SK-MEL-5 (cell line): ENCODE results near the gene MTERF4. TPM values are rescaled to one million over a fixed set of nuclear protein-coding genes. Genes with fewer than 3 reads are reported as not detected.

Experiments used
- DNase-seq: peaks from one replicate; pipeline ENCODE4 v3.0.0-alpha.2; 2016; ENCODE audit warnings: low read depth, low spot score
- in situ Hi-C: cut with HindIII; loops from 2 replicates; pipeline ENCODE4 v1.10.0; 2016; ENCODE audit warnings: low sequenced_read_pairs, high pct_unique_total_duplicates, low pct_unique_long_range_greater_than_20kb
- small RNA-seq, 2 experiments: library from RNA; depleted of rRNA; stranded (forward); fragments of <200 nt; gene quantifications; one replicate each; pipeline ENCODE3, GENCODE V24; 2014
- total RNA-seq: library from RNA; depleted of rRNA; stranded (reverse); fragments of >200 nt; shearing (Covaris generic); gene quantifications from 2 replicates; pipeline ENCODE4 v1.2.3, GENCODE V29; 2014; rRNA removed

The MTERF4 gene
- total RNA-seq, 1 experiment from 2014 or later, result 10.8 TPM

DNA sequence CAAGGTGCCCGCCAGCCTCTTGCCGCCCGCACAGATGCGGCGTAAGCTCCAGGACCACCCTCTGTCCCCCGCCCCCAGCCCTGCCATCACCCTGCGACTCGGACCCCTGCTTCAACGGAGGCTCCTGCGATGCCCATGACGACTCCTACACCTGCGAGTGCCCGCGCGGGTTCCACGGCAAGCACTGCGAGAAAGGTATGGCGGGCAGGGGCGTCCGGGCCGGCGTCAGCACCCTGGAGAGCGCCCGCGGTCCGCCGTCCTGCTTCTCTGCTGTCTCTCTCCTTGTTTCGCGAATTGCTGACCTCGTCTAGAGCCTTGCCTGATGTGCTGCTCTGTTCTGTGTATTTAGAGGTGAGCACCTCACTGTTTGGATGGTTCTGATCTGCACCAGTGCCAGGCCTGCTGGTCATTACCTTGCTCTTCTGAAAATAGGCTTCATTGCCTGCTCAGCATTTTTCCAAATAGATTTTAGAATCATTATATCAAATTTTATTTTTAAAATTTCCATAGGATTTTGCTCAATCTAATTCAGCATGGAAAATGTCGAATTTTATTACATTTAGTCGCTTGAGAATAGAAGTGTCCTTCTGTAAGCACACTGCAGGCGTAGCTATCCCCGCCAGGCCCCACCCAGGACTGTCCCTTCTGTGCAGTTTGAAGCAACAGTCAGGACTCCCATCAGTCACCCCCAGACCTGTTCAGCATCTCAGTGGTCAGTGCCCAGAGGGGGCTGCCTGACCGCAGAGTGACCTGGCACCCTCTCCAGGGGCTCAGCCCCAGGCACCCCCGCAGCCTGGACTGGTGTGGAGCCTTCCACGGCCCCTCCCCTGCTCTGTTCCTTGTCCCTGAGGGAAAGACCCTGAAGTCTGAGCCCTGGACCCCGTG lies 52.1 kb downstream of the MTERF4 start:
- in situ Hi-C loops, result no loop called here
- no peak for DNase-seq

DNA sequence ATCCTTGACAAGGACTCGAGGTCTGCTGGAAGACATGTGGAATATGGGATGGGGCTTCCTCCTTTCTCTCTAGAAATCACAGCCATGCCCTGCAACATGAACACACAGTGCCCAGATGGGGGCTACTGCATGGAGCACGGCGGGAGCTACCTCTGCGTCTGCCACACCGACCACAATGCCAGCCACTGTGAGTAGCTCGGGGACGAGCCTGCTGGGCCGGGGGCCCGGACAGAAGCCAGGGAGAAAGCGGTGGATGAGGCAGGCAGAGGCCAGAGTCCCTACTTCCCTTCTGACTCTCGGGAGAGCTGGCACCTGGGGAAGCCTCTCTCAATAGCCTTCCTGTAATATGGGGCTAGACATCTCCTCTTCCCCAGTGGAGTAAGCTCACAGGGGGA lies 53.1 kb downstream of the MTERF4 start:
- in situ Hi-C loops, result no loop called here
- DNase-seq, result no peak

DNA sequence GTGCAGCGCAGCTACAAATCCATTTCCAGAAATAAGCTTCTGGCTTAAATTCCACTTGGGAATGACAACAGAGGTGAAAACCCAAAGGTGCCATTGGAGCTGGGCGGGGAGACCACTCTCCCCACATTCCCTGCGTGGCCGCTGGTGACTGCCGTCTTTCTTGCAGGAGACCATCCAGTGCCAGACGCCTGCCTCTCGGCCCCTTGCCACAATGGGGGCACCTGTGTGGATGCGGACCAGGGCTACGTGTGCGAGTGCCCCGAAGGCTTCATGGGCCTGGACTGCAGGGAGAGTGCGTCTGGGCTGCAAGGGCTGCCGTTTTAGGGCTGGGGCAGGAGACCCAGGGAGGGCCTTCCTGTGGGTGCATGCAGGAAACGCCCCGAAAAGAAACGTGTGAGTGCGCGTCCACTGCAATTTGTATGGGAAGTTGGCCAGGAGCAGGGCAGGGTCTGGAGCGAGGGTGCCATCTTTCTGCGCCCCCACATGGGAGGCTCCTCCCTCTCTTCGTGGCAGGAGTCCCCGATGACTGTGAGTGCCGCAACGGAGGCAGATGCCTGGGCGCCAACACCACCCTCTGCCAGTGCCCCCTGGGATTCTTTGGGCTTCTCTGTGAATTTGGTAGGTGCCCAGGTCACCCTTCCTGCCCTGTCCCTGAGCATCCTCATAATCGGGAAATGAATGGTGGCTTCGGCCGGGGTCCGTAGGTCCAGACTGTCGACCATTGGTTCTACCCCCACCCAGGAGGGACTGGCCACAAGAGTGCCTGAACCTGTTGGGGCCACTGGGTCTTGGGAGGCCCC lies 53.7 kb downstream of the MTERF4 start:
- in situ Hi-C loops, result no loop called here
- DNase-seq, result no peak

DNA sequence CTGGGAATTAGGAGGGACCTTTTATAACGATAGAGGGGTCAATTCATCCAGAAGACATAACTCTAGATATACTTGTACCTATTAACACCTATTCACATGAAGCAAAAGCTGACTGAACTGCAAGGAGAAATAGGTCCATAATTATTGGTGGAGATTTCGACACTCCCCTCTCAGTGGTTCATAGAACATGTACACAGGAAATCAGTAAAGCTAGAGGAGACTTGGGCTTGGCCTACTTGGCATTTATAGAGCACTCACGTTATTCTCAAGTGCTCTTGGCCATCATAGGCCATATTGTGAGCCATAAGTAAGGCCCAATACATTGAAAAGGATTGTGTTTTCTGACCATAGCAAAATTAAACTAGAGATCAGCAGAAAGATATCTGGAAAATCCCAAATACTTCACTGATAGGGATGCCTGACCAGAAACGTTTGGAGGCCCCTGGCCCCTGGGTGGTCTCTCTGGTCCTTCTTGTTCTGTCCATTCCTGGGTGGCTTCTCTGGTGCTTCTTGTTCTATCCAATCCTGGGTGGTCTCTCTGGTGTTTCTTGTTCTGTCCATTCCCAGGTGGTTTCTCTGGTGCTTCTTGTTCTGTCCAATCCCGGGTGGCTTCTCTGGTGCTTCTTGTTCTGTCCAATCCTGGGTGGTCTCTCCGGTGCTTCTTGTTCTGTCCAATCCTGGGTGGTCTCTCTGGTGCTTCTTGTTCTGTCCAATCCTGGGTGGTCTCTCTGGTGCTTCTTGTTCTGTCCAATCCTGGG lies 54.7 kb downstream of the MTERF4 start:
- no peak for DNase-seq
- in situ Hi-C loops, result no loop called here

Small RNAs within 50 kb of the gene (small RNA-seq; reads per million reads assigned to genes)
- 0 reads per million in 2 experiments for gene AC005237.2

Other genes starting within 250 kb of the MTERF4 start
- 0.16 TPM in 1 of 2 replicates, not detected in the other for gene AGXT, start 233.5 kb downstream of the MTERF4 start, total RNA-seq
- not detected in 2 replicates for gene MAB21L4, start 206.1 kb downstream of the MTERF4 start, total RNA-seq
- not detected in 2 replicates for gene CROCC2, start 196.0 kb downstream of the MTERF4 start, total RNA-seq
- 0.11 and 0.13 TPM in 2 replicates for gene SNED1, start 103.7 kb downstream of the MTERF4 start, total RNA-seq
- 2.8 and 3.4 TPM in 2 replicates for gene PASK, start 47.2 kb upstream of the MTERF4 start, total RNA-seq
- 24.0 and 26.5 TPM in 2 replicates for gene PPP1R7, start 48.2 kb upstream of the MTERF4 start, total RNA-seq
- 0.32 and 0.37 TPM in 2 replicates for gene ANO7, start 86.4 kb upstream of the MTERF4 start, total RNA-seq
- 582 and 592 TPM in 2 replicates for gene HDLBP, start 213.4 kb upstream of the MTERF4 start, total RNA-seq
- gene SEPTIN2, start 213.6 kb upstream of the MTERF4 start, total RNA-seq, result 261 and 268 TPM in 2 replicates